Stimulated activated CD4-positive, alpha-beta T cell treated with anti-CD3 and anti-CD28 coated beads, Interleukin-2, amount 100 ng/mL, for 24 hours (primary cell): ENCODE data around the gene OSBPL6.

Source experiments
- DNase-seq, 2 donors: peaks; one replicate each; pipeline ENCODE4 v3.0.0-alpha.2; 2020

OSBPL6 gene

GRCh38 chr2:178277741-178278197 lies 83.5 kb downstream of the OSBPL6 start:
- DNase-seq: no peak

GRCh38 chr2:178279142-178279541 lies 84.8 kb downstream of the OSBPL6 start:
- no peak for DNase-seq

GRCh38 chr2:178279636-178280035 lies 85.3 kb downstream of the OSBPL6 start:
- no peak for DNase-seq

- DNase-seq: peak; percentile 10 to 46
These were observed 86.0 kb downstream of the OSBPL6 start for GRCh38 chr2:178280244-178280852.

GRCh38 chr2:178282075-178282815 lies 87.9 kb downstream of the OSBPL6 start:
- no peak for DNase-seq

- DNase-seq: no peak
These were observed 89.1 kb downstream of the OSBPL6 start for GRCh38 chr2:178283341-178283918.

- no peak for DNase-seq
These were observed 90.4 kb downstream of the OSBPL6 start for GRCh38 chr2:178284613-178285286.

GRCh38 chr2:178285287-178285615 lies 90.9 kb downstream of the OSBPL6 start:
- no peak for DNase-seq

GRCh38 chr2:178286636-178287035 lies 92.3 kb downstream of the OSBPL6 start:
- DNase-seq: no peak

- no peak for DNase-seq
These were observed 93.5 kb downstream of the OSBPL6 start for GRCh38 chr2:178287652-178288344.

- no peak for DNase-seq
These were observed 97.4 kb downstream of the OSBPL6 start for GRCh38 chr2:178291703-178292102.

GRCh38 chr2:178292586-178292985 lies 98.3 kb downstream of the OSBPL6 start:
- no peak for DNase-seq

GRCh38 chr2:178295115-178295514 lies 100.8 kb downstream of the OSBPL6 start:
- no peak for DNase-seq

GRCh38 chr2:178295906-178296305 lies 101.6 kb downstream of the OSBPL6 start:
- no peak for DNase-seq

GRCh38 chr2:178296394-178297090 lies 102.2 kb downstream of the OSBPL6 start:
- DNase-seq: no peak

GRCh38 chr2:178297091-178297411 lies 102.7 kb downstream of the OSBPL6 start:
- DNase-seq: no peak

GRCh38 chr2:178298785-178299212 lies 104.5 kb downstream of the OSBPL6 start:
- DNase-seq: no peak

GRCh38 chr2:178301649-178302238 lies 107.4 kb downstream of the OSBPL6 start:
- no peak for DNase-seq

- no peak for DNase-seq
These were observed 110.0 kb downstream of the OSBPL6 start for GRCh38 chr2:178304333-178304732.

- DNase-seq: peak in 1 of 2 donors; percentile 29
These were observed 112.2 kb downstream of the OSBPL6 start for GRCh38 chr2:178306352-178307073.

GRCh38 chr2:178307650-178308049 lies 113.3 kb downstream of the OSBPL6 start:
- DNase-seq: no peak
